ENCODE results near the gene SAFB.
A peak's percentile ranks its signal among the peaks of the same experiment; 100 is the strongest.

SAFB gene

GRCh38 chr19:5609881-5610448, 12.9 kb upstream of the SAFB start:
- no peak for TF ChIP-seq POLR2A (IDR thresholded peaks at IDR 0.05; ENCODE audit: low read depth, low read length)
- TF ChIP-seq SPI1 (IDR thresholded peaks at IDR 0.05; ENCODE audit: low read depth, low read length), result no peak
- TF ChIP-seq TAF1 (IDR thresholded peaks at IDR 0.05; ENCODE audit: low read depth, low read length), result no peak
- no peak for TF ChIP-seq POU2F2 (IDR thresholded peaks at IDR 0.05; ENCODE audit: low read depth, low read length)
- no peak for TF ChIP-seq POLR2AphosphoS5 (IDR thresholded peaks at IDR 0.05; ENCODE audit: low read depth, low read length)
- TF ChIP-seq PAX5 (IDR thresholded peaks at IDR 0.05; ENCODE audit: insufficient read depth, low read length, severe bottlenecking), result no peak
- DNase-seq (ENCODE audit: insufficient read length, low spot score) (no peak), FAIRE-seq (no peak)

- TF ChIP-seq PAX5 (IDR thresholded peaks at IDR 0.05; ENCODE audit: insufficient read depth, low read length, severe bottlenecking) (no peak), POU2F2 (IDR thresholded peaks at IDR 0.05; ENCODE audit: low read depth, low read length) (no peak), TAF1 (IDR thresholded peaks at IDR 0.05; ENCODE audit: low read depth, low read length) (no peak), POLR2AphosphoS5 (IDR thresholded peaks at IDR 0.05; ENCODE audit: low read depth, low read length) (no peak), SPI1 (IDR thresholded peaks at IDR 0.05; ENCODE audit: low read depth, low read length) (no peak), POLR2A (IDR thresholded peaks at IDR 0.05; ENCODE audit: low read depth, low read length) (peak; percentile 34; the same call in 1 of the 2 replicates)
- DNase-seq (ENCODE audit: insufficient read length, low spot score), result no peak
- no peak for FAIRE-seq
Observed at GRCh38 chr19:5612891-5613865, 9.7 kb upstream of the SAFB start.

GRCh38 chr19:5615756-5616327, 7.0 kb upstream of the SAFB start:
- DNase-seq (ENCODE audit: insufficient read length, low spot score) (no peak), FAIRE-seq (no peak)
- no peak for TF ChIP-seq PAX5 (IDR thresholded peaks at IDR 0.05; ENCODE audit: insufficient read depth, low read length, severe bottlenecking)
- TF ChIP-seq TAF1 (IDR thresholded peaks at IDR 0.05; ENCODE audit: low read depth, low read length), result no peak
- no peak for TF ChIP-seq POLR2AphosphoS5 (IDR thresholded peaks at IDR 0.05; ENCODE audit: low read depth, low read length)
- TF ChIP-seq SPI1 (IDR thresholded peaks at IDR 0.05; ENCODE audit: low read depth, low read length), result no peak

- TF ChIP-seq PAX5 (IDR thresholded peaks at IDR 0.05; ENCODE audit: insufficient read depth, low read length, severe bottlenecking), result no peak
- no peak for TF ChIP-seq SPI1 (IDR thresholded peaks at IDR 0.05; ENCODE audit: low read depth, low read length)
- no peak for TF ChIP-seq POLR2A (IDR thresholded peaks at IDR 0.05; ENCODE audit: low read depth, low read length)
- TF ChIP-seq POU2F2 (IDR thresholded peaks at IDR 0.05; ENCODE audit: low read depth, low read length), result no peak
- TF ChIP-seq POLR2AphosphoS5 (IDR thresholded peaks at IDR 0.05; ENCODE audit: low read depth, low read length), result no peak
- no peak for TF ChIP-seq TAF1 (IDR thresholded peaks at IDR 0.05; ENCODE audit: low read depth, low read length)
- DNase-seq (ENCODE audit: insufficient read length, low spot score) (no peak), FAIRE-seq (no peak)
Observed at GRCh38 chr19:5617080-5617479, 5.8 kb upstream of the SAFB start.

GRCh38 chr19:5618591-5618990, 4.3 kb upstream of the SAFB start:
- TF ChIP-seq POU2F2 (IDR thresholded peaks at IDR 0.05; ENCODE audit: low read depth, low read length) (no peak), TAF1 (IDR thresholded peaks at IDR 0.05; ENCODE audit: low read depth, low read length) (no peak), SPI1 (IDR thresholded peaks at IDR 0.05; ENCODE audit: low read depth, low read length) (no peak), POLR2AphosphoS5 (IDR thresholded peaks at IDR 0.05; ENCODE audit: low read depth, low read length) (no peak), PAX5 (IDR thresholded peaks at IDR 0.05; ENCODE audit: insufficient read depth, low read length, severe bottlenecking) (no peak), POLR2A (IDR thresholded peaks at IDR 0.05; ENCODE audit: low read depth, low read length) (no peak)
- no peak for FAIRE-seq
- DNase-seq (ENCODE audit: insufficient read length, low spot score), result no peak

GRCh38 chr19:5619946-5620345, 2.9 kb upstream of the SAFB start:
- no peak for TF ChIP-seq PAX5 (IDR thresholded peaks at IDR 0.05; ENCODE audit: insufficient read depth, low read length, severe bottlenecking)
- no peak for TF ChIP-seq POLR2AphosphoS5 (IDR thresholded peaks at IDR 0.05; ENCODE audit: low read depth, low read length)
- TF ChIP-seq POU2F2 (IDR thresholded peaks at IDR 0.05; ENCODE audit: low read depth, low read length), result no peak
- no peak for TF ChIP-seq POLR2A (IDR thresholded peaks at IDR 0.05; ENCODE audit: low read depth, low read length)
- FAIRE-seq (no peak), DNase-seq (ENCODE audit: insufficient read length, low spot score) (no peak)

- FAIRE-seq, result peak; percentile 35
- no peak for DNase-seq (ENCODE audit: insufficient read length, low spot score)
- TF ChIP-seq POU2F2 (IDR thresholded peaks at IDR 0.05; ENCODE audit: low read depth, low read length), result no peak
- TF ChIP-seq PAX5 (IDR thresholded peaks at IDR 0.05; ENCODE audit: insufficient read depth, low read length, severe bottlenecking), result no peak
- TF ChIP-seq TAF1 (IDR thresholded peaks at IDR 0.05; ENCODE audit: low read depth, low read length), result no peak
- no peak for TF ChIP-seq SPI1 (IDR thresholded peaks at IDR 0.05; ENCODE audit: low read depth, low read length)
Observed at GRCh38 chr19:5621311-5621944, 1.5 kb upstream of the SAFB start.

GRCh38 chr19:5621945-5622464, 878 bp upstream of the SAFB start:
- DNase-seq (ENCODE audit: insufficient read length, low spot score) (no peak), FAIRE-seq (peak; percentile 70)
- no peak for TF ChIP-seq PAX5 (IDR thresholded peaks at IDR 0.05; ENCODE audit: insufficient read depth, low read length, severe bottlenecking)
- TF ChIP-seq SPI1 (IDR thresholded peaks at IDR 0.05; ENCODE audit: low read depth, low read length), result no peak
- no peak for TF ChIP-seq POLR2AphosphoS5 (IDR thresholded peaks at IDR 0.05; ENCODE audit: low read depth, low read length)
- no peak for TF ChIP-seq POU2F2 (IDR thresholded peaks at IDR 0.05; ENCODE audit: low read depth, low read length)
- TF ChIP-seq POLR2A (IDR thresholded peaks at IDR 0.05; ENCODE audit: low read depth, low read length), result no peak
- TF ChIP-seq TAF1 (IDR thresholded peaks at IDR 0.05; ENCODE audit: low read depth, low read length), result no peak

Measured in GM12891 (cell line).